WTC11 (cell line): ENCODE results near the gene SLC5A3. TPM values are rescaled to one million over a fixed set of nuclear protein-coding genes. Genes with fewer than 3 reads are reported as not detected.

Experiments
- ATAC-seq: fragments of 200-7000 bp; cut with Tn5 transposase; 2 replicates; pipeline ENCODE4 v1.10.0; 2021; ENCODE audit warnings: mild to moderate bottlenecking, moderate library complexity
- CTCF ChIA-PET: fragments of 300-600 bp; sonication (Branson Sonifier 250); formaldehyde crosslinking; loops from one replicate; lab custom pipeline; 2021; ENCODE audit warnings: antibody characterized with exemption; lab: Charles Lee
- POLR2A ChIA-PET: fragments of 350-600 bp; sonication (Branson Sonifier 250); formaldehyde crosslinking; loops from one replicate; lab custom pipeline; 2021; ENCODE audit warnings: antibody characterized with exemption; lab: Charles Lee
- DNase-seq: peaks from one replicate; pipeline ENCODE4 v3.0.0; 2021; ENCODE audit warnings: low spot score
- H3K27ac Mint-ChIP-seq: 2 replicates; pipeline ENCODE4 v1.8.0; 2021; ENCODE audit warnings: mixed read lengths
- H3K27me3 Mint-ChIP-seq: 2 replicates; pipeline ENCODE4 v1.8.0; 2021; ENCODE audit warnings: low read depth, mild to moderate bottlenecking, moderate library complexity, mixed read lengths
- H3K36me3 Mint-ChIP-seq: 2 replicates; pipeline ENCODE4 v1.8.0; 2021; ENCODE audit warnings: mixed read lengths
- H3K4me1 Mint-ChIP-seq: 2 replicates; pipeline ENCODE4 v1.8.0; 2022; ENCODE audit warnings: mixed read lengths
- H3K4me3 Mint-ChIP-seq: 2 replicates; pipeline ENCODE4 v1.8.0; 2021; ENCODE audit warnings: mild to moderate bottlenecking, moderate library complexity, mixed read lengths
- H3K9me3 Mint-ChIP-seq: 2 replicates; pipeline ENCODE4 v1.8.0; 2021; ENCODE audit warnings: mixed read lengths
- ELF4 ChIP-seq: sonication (generic); formaldehyde crosslinking; IDR thresholded peaks from 2 replicates; pipeline ENCODE4 v1.8.1; 2022; ENCODE audit warnings: low read depth, mild to moderate bottlenecking, moderate library complexity, missing genetic modification reagents
- ETV6 ChIP-seq: sonication (generic); formaldehyde crosslinking; IDR thresholded peaks from 2 replicates; pipeline ENCODE4 v1.8.1; 2022; ENCODE audit warnings: mild to moderate bottlenecking, missing genetic modification reagents
- FOXK1 ChIP-seq: sonication (generic); formaldehyde crosslinking; IDR thresholded peaks from 2 replicates; pipeline ENCODE4 v1.8.0; 2022; ENCODE audit warnings: mild to moderate bottlenecking, moderate library complexity, missing genetic modification reagents
- GTF2I ChIP-seq: fragments of 250-450 bp; sonication (Bioruptor Pico); conservative IDR thresholded peaks from 2 replicates; pipeline ENCODE4 v1.4.0; 2021; ENCODE audit warnings: mild to moderate bottlenecking
- MYBL2 ChIP-seq: sonication (generic); formaldehyde crosslinking; IDR thresholded peaks from 2 replicates; pipeline ENCODE4 v1.8.1; 2023; ENCODE audit warnings: mild to moderate bottlenecking, moderate library complexity, missing genetic modification reagents
- TCF7 ChIP-seq: sonication (generic); formaldehyde crosslinking; IDR thresholded peaks from 2 replicates; pipeline ENCODE4 v1.8.0; 2022; ENCODE audit warnings: mild to moderate bottlenecking, low read depth, missing genetic modification reagents, moderate library complexity
- TP53 ChIP-seq: sonication (generic); formaldehyde crosslinking; IDR thresholded peaks from 2 replicates; pipeline ENCODE4 v1.8.1; 2023; ENCODE audit warnings: mild to moderate bottlenecking, missing genetic modification reagents
- ZBTB21 ChIP-seq: sonication (generic); formaldehyde crosslinking; IDR thresholded peaks from 2 replicates; pipeline ENCODE4 v1.8.1; 2023; ENCODE audit warnings: mild to moderate bottlenecking, missing genetic modification reagents, borderline replicate concordance
- ZNF423 ChIP-seq: fragments of 250-450 bp; sonication (Bioruptor Pico); IDR thresholded peaks from 2 replicates; pipeline ENCODE4 v2.1.2; 2022; ENCODE audit warnings: mild to moderate bottlenecking, moderate library complexity
- total RNA-seq: library from RNA; stranded (reverse); gene quantifications from 3 replicates; pipeline ENCODE4 v1.2.3, GENCODE V29; 2021
- TF ChIP-seq, protein P1 (sequence below): sonication (generic); formaldehyde crosslinking; IDR thresholded peaks from 2 replicates; pipeline ENCODE4 v1.8.0; 2023; ENCODE audit warnings: missing genetic modification reagents, mild to moderate bottlenecking, borderline replicate concordance
- TF ChIP-seq, protein P2 (sequence below): fragments of 200-600 bp; IDR thresholded peaks from 2 replicates; pipeline ENCODE4 v1.8.0; 2022; ENCODE audit warnings: antibody characterized with exemption
- TF ChIP-seq, protein P3 (sequence below): sonication (generic); formaldehyde crosslinking; IDR thresholded peaks from 2 replicates; pipeline ENCODE4 v1.8.1; 2023; ENCODE audit warnings: mild to moderate bottlenecking, missing genetic modification reagents, borderline replicate concordance
- TF ChIP-seq, protein P4 (sequence below): sonication (generic); formaldehyde crosslinking; IDR thresholded peaks from 2 replicates; pipeline ENCODE4 v1.8.0; 2022; ENCODE audit warnings: missing genetic modification reagents
- TF ChIP-seq, protein P5 (sequence below): sonication (generic); formaldehyde crosslinking; IDR thresholded peaks from 2 replicates; pipeline ENCODE4 v1.8.0; 2022; ENCODE audit warnings: mild to moderate bottlenecking, missing genetic modification reagents
- TF ChIP-seq, protein P6 (sequence below): sonication (generic); formaldehyde crosslinking; IDR thresholded peaks from 2 replicates; pipeline ENCODE4 v1.8.0; 2022; ENCODE audit warnings: mild to moderate bottlenecking, missing genetic modification reagents
- TF ChIP-seq, protein P7 (sequence below): sonication (generic); formaldehyde crosslinking; conservative IDR thresholded peaks from 2 replicates; pipeline ENCODE4 v1.8.1; 2023; ENCODE audit warnings: mild to moderate bottlenecking, low read depth, missing genetic modification reagents, moderate library complexity

Gene SLC5A3
- total RNA-seq, 1 experiment from 2014 or later, result 14.8 TPM

DNA sequence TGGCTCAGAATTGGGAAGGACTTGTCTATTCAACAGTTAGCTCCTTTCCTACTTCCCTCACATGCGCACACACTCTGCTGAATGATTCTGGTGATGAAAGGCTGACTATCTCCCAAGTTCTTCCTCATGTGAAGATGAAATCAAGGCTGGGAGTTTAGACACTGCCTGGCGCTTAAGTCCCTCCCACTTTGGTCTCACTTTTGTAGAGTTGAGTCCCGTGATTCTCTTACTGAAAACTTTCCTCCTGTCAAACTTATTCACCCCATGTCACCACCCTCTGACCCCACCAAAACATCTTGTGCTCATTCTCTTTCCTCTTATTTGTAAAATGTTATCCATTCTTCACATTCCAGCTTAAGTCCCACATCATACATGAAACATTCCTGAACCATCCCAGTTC, 8.4 kb upstream of the SLC5A3 start (continued):
- TF ChIP-seq, protein P1, sequence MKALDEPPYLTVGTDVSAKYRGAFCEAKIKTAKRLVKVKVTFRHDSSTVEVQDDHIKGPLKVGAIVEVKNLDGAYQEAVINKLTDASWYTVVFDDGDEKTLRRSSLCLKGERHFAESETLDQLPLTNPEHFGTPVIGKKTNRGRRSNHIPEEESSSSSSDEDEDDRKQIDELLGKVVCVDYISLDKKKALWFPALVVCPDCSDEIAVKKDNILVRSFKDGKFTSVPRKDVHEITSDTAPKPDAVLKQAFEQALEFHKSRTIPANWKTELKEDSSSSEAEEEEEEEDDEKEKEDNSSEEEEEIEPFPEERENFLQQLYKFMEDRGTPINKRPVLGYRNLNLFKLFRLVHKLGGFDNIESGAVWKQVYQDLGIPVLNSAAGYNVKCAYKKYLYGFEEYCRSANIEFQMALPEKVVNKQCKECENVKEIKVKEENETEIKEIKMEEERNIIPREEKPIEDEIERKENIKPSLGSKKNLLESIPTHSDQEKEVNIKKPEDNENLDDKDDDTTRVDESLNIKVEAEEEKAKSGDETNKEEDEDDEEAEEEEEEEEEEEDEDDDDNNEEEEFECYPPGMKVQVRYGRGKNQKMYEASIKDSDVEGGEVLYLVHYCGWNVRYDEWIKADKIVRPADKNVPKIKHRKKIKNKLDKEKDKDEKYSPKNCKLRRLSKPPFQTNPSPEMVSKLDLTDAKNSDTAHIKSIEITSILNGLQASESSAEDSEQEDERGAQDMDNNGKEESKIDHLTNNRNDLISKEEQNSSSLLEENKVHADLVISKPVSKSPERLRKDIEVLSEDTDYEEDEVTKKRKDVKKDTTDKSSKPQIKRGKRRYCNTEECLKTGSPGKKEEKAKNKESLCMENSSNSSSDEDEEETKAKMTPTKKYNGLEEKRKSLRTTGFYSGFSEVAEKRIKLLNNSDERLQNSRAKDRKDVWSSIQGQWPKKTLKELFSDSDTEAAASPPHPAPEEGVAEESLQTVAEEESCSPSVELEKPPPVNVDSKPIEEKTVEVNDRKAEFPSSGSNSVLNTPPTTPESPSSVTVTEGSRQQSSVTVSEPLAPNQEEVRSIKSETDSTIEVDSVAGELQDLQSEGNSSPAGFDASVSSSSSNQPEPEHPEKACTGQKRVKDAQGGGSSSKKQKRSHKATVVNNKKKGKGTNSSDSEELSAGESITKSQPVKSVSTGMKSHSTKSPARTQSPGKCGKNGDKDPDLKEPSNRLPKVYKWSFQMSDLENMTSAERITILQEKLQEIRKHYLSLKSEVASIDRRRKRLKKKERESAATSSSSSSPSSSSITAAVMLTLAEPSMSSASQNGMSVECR, result no peak

DNA sequence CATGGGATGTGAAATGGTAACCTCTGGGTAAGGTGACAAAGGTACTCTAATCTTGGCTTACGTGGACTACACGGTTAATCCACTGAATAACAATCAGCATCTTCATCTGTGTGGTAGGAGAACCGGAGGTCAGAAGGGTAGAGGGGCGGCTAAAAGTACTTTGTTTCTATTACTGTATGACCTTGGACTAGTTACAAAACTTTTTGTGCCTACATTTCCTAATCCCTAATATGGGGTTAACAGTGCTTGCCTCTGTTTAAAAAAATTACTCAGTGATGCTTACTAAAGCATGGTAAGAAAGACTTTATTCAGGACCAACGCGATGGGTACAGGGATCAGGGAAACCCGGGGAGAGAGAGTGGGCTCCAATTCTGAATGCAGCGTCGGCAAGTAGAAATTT, 1.7 kb upstream of the SLC5A3 start:
- ChIA-PET POLR2A (no interaction called here), CTCF (interaction anchor here (3.2 kb wide), 1 partner anchor 147 kb away, joined by 27 read pairs; no protein-coding TSS in a partner anchor)
- Mint-ChIP-seq H3K27me3 (peaks cover 11% of the 10 kb centered on the region), H3K9me3 (no peaks in the 10 kb centered on the region), H3K4me3 (peak overlapping the region; percentile 72), H3K4me1 (peaks cover 31% of the 10 kb centered on the region), H3K27ac (no peak overlapping the region), H3K36me3 (no peaks in the 10 kb centered on the region)
- no peak for DNase-seq
- ATAC-seq, result no peak
- no peak for TF ChIP-seq GTF2I (CRISPR knock-in tag)
- TF ChIP-seq ELF4 (CRISPR knock-in tag), result no peak
- no peak for TF ChIP-seq ZNF423 (CRISPR knock-in tag)
- TF ChIP-seq, protein P2, sequence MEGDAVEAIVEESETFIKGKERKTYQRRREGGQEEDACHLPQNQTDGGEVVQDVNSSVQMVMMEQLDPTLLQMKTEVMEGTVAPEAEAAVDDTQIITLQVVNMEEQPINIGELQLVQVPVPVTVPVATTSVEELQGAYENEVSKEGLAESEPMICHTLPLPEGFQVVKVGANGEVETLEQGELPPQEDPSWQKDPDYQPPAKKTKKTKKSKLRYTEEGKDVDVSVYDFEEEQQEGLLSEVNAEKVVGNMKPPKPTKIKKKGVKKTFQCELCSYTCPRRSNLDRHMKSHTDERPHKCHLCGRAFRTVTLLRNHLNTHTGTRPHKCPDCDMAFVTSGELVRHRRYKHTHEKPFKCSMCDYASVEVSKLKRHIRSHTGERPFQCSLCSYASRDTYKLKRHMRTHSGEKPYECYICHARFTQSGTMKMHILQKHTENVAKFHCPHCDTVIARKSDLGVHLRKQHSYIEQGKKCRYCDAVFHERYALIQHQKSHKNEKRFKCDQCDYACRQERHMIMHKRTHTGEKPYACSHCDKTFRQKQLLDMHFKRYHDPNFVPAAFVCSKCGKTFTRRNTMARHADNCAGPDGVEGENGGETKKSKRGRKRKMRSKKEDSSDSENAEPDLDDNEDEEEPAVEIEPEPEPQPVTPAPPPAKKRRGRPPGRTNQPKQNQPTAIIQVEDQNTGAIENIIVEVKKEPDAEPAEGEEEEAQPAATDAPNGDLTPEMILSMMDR, result no peak
- TF ChIP-seq, protein P3, sequence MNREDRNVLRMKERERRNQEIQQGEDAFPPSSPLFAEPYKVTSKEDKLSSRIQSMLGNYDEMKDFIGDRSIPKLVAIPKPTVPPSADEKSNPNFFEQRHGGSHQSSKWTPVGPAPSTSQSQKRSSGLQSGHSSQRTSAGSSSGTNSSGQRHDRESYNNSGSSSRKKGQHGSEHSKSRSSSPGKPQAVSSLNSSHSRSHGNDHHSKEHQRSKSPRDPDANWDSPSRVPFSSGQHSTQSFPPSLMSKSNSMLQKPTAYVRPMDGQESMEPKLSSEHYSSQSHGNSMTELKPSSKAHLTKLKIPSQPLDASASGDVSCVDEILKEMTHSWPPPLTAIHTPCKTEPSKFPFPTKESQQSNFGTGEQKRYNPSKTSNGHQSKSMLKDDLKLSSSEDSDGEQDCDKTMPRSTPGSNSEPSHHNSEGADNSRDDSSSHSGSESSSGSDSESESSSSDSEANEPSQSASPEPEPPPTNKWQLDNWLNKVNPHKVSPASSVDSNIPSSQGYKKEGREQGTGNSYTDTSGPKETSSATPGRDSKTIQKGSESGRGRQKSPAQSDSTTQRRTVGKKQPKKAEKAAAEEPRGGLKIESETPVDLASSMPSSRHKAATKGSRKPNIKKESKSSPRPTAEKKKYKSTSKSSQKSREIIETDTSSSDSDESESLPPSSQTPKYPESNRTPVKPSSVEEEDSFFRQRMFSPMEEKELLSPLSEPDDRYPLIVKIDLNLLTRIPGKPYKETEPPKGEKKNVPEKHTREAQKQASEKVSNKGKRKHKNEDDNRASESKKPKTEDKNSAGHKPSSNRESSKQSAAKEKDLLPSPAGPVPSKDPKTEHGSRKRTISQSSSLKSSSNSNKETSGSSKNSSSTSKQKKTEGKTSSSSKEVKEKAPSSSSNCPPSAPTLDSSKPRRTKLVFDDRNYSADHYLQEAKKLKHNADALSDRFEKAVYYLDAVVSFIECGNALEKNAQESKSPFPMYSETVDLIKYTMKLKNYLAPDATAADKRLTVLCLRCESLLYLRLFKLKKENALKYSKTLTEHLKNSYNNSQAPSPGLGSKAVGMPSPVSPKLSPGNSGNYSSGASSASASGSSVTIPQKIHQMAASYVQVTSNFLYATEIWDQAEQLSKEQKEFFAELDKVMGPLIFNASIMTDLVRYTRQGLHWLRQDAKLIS (CRISPR knock-in tag), result no peak
- TF ChIP-seq TP53 (CRISPR knock-in tag), result no peak
- no peak for TF ChIP-seq MYBL2 (CRISPR knock-in tag)
- TF ChIP-seq ZBTB21, result no peak
- TF ChIP-seq ETV6 (CRISPR knock-in tag), result no peak
- TF ChIP-seq FOXK1 (CRISPR knock-in tag), result no peak
- TF ChIP-seq TCF7 (CRISPR knock-in tag), result no peak
- TF ChIP-seq, protein P4, sequence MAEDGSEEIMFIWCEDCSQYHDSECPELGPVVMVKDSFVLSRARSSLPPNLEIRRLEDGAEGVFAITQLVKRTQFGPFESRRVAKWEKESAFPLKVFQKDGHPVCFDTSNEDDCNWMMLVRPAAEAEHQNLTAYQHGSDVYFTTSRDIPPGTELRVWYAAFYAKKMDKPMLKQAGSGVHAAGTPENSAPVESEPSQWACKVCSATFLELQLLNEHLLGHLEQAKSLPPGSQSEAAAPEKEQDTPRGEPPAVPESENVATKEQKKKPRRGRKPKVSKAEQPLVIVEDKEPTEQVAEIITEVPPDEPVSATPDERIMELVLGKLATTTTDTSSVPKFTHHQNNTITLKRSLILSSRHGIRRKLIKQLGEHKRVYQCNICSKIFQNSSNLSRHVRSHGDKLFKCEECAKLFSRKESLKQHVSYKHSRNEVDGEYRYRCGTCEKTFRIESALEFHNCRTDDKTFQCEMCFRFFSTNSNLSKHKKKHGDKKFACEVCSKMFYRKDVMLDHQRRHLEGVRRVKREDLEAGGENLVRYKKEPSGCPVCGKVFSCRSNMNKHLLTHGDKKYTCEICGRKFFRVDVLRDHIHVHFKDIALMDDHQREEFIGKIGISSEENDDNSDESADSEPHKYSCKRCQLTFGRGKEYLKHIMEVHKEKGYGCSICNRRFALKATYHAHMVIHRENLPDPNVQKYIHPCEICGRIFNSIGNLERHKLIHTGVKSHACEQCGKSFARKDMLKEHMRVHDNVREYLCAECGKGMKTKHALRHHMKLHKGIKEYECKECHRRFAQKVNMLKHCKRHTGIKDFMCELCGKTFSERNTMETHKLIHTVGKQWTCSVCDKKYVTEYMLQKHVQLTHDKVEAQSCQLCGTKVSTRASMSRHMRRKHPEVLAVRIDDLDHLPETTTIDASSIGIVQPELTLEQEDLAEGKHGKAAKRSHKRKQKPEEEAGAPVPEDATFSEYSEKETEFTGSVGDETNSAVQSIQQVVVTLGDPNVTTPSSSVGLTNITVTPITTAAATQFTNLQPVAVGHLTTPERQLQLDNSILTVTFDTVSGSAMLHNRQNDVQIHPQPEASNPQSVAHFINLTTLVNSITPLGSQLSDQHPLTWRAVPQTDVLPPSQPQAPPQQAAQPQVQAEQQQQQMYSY (CRISPR knock-in tag), result no peak
- TF ChIP-seq, protein P5, sequence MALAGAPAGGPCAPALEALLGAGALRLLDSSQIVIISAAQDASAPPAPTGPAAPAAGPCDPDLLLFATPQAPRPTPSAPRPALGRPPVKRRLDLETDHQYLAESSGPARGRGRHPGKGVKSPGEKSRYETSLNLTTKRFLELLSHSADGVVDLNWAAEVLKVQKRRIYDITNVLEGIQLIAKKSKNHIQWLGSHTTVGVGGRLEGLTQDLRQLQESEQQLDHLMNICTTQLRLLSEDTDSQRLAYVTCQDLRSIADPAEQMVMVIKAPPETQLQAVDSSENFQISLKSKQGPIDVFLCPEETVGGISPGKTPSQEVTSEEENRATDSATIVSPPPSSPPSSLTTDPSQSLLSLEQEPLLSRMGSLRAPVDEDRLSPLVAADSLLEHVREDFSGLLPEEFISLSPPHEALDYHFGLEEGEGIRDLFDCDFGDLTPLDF (CRISPR knock-in tag), result no peak
- TF ChIP-seq, protein P6, sequence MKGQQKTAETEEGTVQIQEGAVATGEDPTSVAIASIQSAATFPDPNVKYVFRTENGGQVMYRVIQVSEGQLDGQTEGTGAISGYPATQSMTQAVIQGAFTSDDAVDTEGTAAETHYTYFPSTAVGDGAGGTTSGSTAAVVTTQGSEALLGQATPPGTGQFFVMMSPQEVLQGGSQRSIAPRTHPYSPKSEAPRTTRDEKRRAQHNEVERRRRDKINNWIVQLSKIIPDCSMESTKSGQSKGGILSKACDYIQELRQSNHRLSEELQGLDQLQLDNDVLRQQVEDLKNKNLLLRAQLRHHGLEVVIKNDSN (CRISPR knock-in tag), result no peak
- TF ChIP-seq, protein P7, sequence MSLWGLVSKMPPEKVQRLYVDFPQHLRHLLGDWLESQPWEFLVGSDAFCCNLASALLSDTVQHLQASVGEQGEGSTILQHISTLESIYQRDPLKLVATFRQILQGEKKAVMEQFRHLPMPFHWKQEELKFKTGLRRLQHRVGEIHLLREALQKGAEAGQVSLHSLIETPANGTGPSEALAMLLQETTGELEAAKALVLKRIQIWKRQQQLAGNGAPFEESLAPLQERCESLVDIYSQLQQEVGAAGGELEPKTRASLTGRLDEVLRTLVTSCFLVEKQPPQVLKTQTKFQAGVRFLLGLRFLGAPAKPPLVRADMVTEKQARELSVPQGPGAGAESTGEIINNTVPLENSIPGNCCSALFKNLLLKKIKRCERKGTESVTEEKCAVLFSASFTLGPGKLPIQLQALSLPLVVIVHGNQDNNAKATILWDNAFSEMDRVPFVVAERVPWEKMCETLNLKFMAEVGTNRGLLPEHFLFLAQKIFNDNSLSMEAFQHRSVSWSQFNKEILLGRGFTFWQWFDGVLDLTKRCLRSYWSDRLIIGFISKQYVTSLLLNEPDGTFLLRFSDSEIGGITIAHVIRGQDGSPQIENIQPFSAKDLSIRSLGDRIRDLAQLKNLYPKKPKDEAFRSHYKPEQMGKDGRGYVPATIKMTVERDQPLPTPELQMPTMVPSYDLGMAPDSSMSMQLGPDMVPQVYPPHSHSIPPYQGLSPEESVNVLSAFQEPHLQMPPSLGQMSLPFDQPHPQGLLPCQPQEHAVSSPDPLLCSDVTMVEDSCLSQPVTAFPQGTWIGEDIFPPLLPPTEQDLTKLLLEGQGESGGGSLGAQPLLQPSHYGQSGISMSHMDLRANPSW (CRISPR knock-in tag), result no peak
